H9 (cell line): ENCODE data around the gene DYNC1H1. TPM values are rescaled to one million over a fixed set of nuclear protein-coding genes. Genes with fewer than 3 reads are reported as not detected.

Experiments used
- DNase-seq: peaks from one replicate; pipeline ENCODE4 v3.0.0-alpha.2; 2017
- H2AFZ ChIP-seq: one replicate; pipeline ENCODE4 v1.6.1; 2013; ENCODE audit warnings: mild to moderate bottlenecking, low read length, control low read depth, moderate library complexity
- H2AK5ac ChIP-seq: 2 replicates; pipeline ENCODE4 v1.6.1; 2013; ENCODE audit warnings: low read length, control low read depth, mixed read lengths; ENCODE audit not compliant: insufficient read length
- H2BK120ac ChIP-seq: one replicate; pipeline ENCODE4 v1.6.1; 2013; ENCODE audit warnings: low read depth, mild to moderate bottlenecking, low read length, control low read depth, inconsistent platforms; ENCODE audit not compliant: poor library complexity, severe bottlenecking
- H2BK12ac ChIP-seq: 2 replicates; pipeline ENCODE4 v1.6.1; 2013; ENCODE audit warnings: low read length, control low read depth, mixed read lengths, low read depth; ENCODE audit not compliant: insufficient read length
- H2BK15ac ChIP-seq: 2 replicates; pipeline ENCODE4 v1.6.1; 2013; ENCODE audit warnings: low read depth, low read length, control low read depth
- H2BK20ac ChIP-seq: one replicate; pipeline ENCODE4 v1.6.1; 2013; ENCODE audit warnings: low read depth, mild to moderate bottlenecking, low read length, control low read depth, inconsistent platforms; ENCODE audit not compliant: poor library complexity, severe bottlenecking
- H2BK5ac ChIP-seq: 2 replicates; pipeline ENCODE4 v1.6.1; 2013; ENCODE audit warnings: low read length, control low read depth, mixed read lengths; ENCODE audit not compliant: insufficient read length
- H3K14ac ChIP-seq: 2 replicates; pipeline ENCODE4 v1.6.1; 2013; ENCODE audit warnings: low read length, control low read depth; ENCODE audit not compliant: insufficient read depth
- H3K18ac ChIP-seq: 2 replicates; pipeline ENCODE4 v1.6.1; 2013; ENCODE audit warnings: low read depth, mild to moderate bottlenecking, mixed read lengths, low read length, control low read depth; ENCODE audit not compliant: insufficient read length
- H3K23ac ChIP-seq: 2 replicates; pipeline ENCODE4 v1.6.1; 2013; ENCODE audit warnings: low read length, control low read depth, mixed read lengths, low read depth; ENCODE audit not compliant: insufficient read length
- H3K23me2 ChIP-seq: 2 replicates; pipeline ENCODE4 v1.6.1; 2013; ENCODE audit warnings: low read depth, mild to moderate bottlenecking, mixed read lengths, low read length, control low read depth; ENCODE audit not compliant: insufficient read length, poor library complexity, severe bottlenecking
- H3K27ac ChIP-seq: 2 replicates; pipeline ENCODE4 v1.5.1; 2013; ENCODE audit warnings: low read length, control low read depth, mixed read lengths, low read depth; ENCODE audit not compliant: insufficient read length
- H3K27me3 ChIP-seq: 2 replicates; pipeline ENCODE4 v1.6.1; 2013; ENCODE audit warnings: low read length, control low read depth, inconsistent platforms; ENCODE audit not compliant: insufficient read depth
- H3K4ac ChIP-seq: 2 replicates; pipeline ENCODE4 v1.6.1; 2013; ENCODE audit warnings: low read depth, mild to moderate bottlenecking, control low read depth, inconsistent platforms, low read length, moderate library complexity
- H3K4me1 ChIP-seq: 2 replicates; pipeline ENCODE4 v1.6.1; 2013; ENCODE audit warnings: low read length, control low read depth, inconsistent platforms; ENCODE audit not compliant: insufficient read depth
- H3K4me2 ChIP-seq: 2 replicates; pipeline ENCODE4 v1.6.1; 2013; ENCODE audit warnings: low read length, control low read depth, mixed read lengths; ENCODE audit not compliant: insufficient read length, insufficient read depth
- H3K56ac ChIP-seq: 2 replicates; pipeline ENCODE4 v1.6.1; 2013; ENCODE audit warnings: low read depth, mild to moderate bottlenecking, mixed read lengths, low read length, control low read depth; ENCODE audit not compliant: insufficient read length
- H3K79me1 ChIP-seq: 2 replicates; pipeline ENCODE4 v1.6.1; 2013; ENCODE audit warnings: low read depth, mild to moderate bottlenecking, moderate library complexity, low read length, control low read depth, inconsistent platforms; ENCODE audit not compliant: insufficient read depth, poor library complexity, severe bottlenecking
- H3K79me2 ChIP-seq: 2 replicates; pipeline ENCODE4 v1.6.1; 2013; ENCODE audit warnings: low read length, control low read depth, inconsistent platforms; ENCODE audit not compliant: insufficient read depth
- H3K9ac ChIP-seq: 2 replicates; pipeline ENCODE4 v1.6.1; 2013; ENCODE audit warnings: low read length, control low read depth, mixed read lengths; ENCODE audit not compliant: insufficient read length; ENCODE audit errors: extremely low read depth
- H3K9me3 ChIP-seq: one replicate; pipeline ENCODE4 v1.6.1; 2013; ENCODE audit warnings: low read depth, low read length, inconsistent platforms; ENCODE audit not compliant: control insufficient read depth
- H3T11ph ChIP-seq: one replicate; pipeline ENCODE4 v1.6.1; 2013; ENCODE audit warnings: mild to moderate bottlenecking, low read length, control low read depth, inconsistent platforms
- H4K20me1 ChIP-seq: one replicate; pipeline ENCODE4 v1.6.1; 2013; ENCODE audit not compliant: control insufficient read depth, insufficient read length, insufficient read depth
- H4K5ac ChIP-seq: 2 replicates; pipeline ENCODE4 v1.6.1; 2013; ENCODE audit warnings: low read depth, mild to moderate bottlenecking, mixed read lengths, low read length, control low read depth; ENCODE audit not compliant: insufficient read length
- H4K8ac ChIP-seq: replicated peaks from 2 replicates; pipeline ENCODE4 v1.6.1; 2013; ENCODE audit warnings: low read length, control low read depth, mixed read lengths, low read depth; ENCODE audit not compliant: insufficient read length
- H4K91ac ChIP-seq: 2 replicates; pipeline ENCODE4 v1.6.1; 2013; ENCODE audit warnings: low read depth, mild to moderate bottlenecking, moderate library complexity, mixed read lengths, low read length, control low read depth; ENCODE audit not compliant: insufficient read length
- H3K27ac Mint-ChIP-seq, 3 experiments: 2 replicates in 2 of 3; 3 replicates in 1 of 3; pipeline ENCODE4 v1.8.0; 2020 to 2021; ENCODE audit warnings: mixed read lengths in 3 of 3, mild to moderate bottlenecking in 1 of 3, moderate library complexity in 1 of 3
- H3K27me3 Mint-ChIP-seq: 2 replicates; pipeline ENCODE4 v1.8.0; 2021; ENCODE audit warnings: low read depth, mild to moderate bottlenecking, moderate library complexity, mixed read lengths
- H3K36me3 Mint-ChIP-seq, 3 experiments: 2 replicates in 2 of 3; 3 replicates in 1 of 3; pipeline ENCODE4 v1.8.0; 2020 to 2021; ENCODE audit warnings: low read depth in 3 of 3, mixed read lengths in 3 of 3; ENCODE audit not compliant: insufficient read depth in 1 of 3
- H3K4me1 Mint-ChIP-seq, 2 experiments: 2 replicates each; pipeline ENCODE4 v1.8.0; 2020; ENCODE audit warnings: mixed read lengths in 2 of 2
- H3K4me3 Mint-ChIP-seq, 2 experiments: 2 replicates in 1 of 2; 3 replicates in 1 of 2; pipeline ENCODE4 v1.8.0; 2020 to 2021; ENCODE audit warnings: mild to moderate bottlenecking in 2 of 2, mixed read lengths in 2 of 2, moderate library complexity in 1 of 2
- H3K9me3 Mint-ChIP-seq, 2 experiments: 2 replicates in 1 of 2; 3 replicates in 1 of 2; pipeline ENCODE4 v1.8.0; 2020; ENCODE audit warnings: mild to moderate bottlenecking in 2 of 2, mixed read lengths in 2 of 2, moderate library complexity in 1 of 2
- WGBS: extraction: QIAGEN DNeasy Blood & Tissue Kit; methylation state at CpG from one replicate; pipeline ENCODE4 v1.1.7; 2013; ENCODE audit warnings: missing lambda C conversion rate, low lambda C conversion rate, mixed read lengths; ENCODE audit not compliant: insufficient read length; ENCODE audit errors: extremely low coverage; 5-methylcytosine and 5-hydroxymethylcytosine counted together
- total RNA-seq: library from RNA; stranded (reverse); gene quantifications from 2 replicates; pipeline ENCODE4 v1.2.1, GENCODE V29; 2021
- TF ChIP-seq, protein P1 (sequence below): fragments of 200-600 bp; sonication (generic); conservative IDR thresholded peaks from 3 replicates; pipeline ENCODE4 v1.8.0; 2021; ENCODE audit warnings: antibody characterized with exemption, mild to moderate bottlenecking

DYNC1H1 gene
- total RNA-seq, 1 experiment from 2014 or later, result 359 TPM

DNA sequence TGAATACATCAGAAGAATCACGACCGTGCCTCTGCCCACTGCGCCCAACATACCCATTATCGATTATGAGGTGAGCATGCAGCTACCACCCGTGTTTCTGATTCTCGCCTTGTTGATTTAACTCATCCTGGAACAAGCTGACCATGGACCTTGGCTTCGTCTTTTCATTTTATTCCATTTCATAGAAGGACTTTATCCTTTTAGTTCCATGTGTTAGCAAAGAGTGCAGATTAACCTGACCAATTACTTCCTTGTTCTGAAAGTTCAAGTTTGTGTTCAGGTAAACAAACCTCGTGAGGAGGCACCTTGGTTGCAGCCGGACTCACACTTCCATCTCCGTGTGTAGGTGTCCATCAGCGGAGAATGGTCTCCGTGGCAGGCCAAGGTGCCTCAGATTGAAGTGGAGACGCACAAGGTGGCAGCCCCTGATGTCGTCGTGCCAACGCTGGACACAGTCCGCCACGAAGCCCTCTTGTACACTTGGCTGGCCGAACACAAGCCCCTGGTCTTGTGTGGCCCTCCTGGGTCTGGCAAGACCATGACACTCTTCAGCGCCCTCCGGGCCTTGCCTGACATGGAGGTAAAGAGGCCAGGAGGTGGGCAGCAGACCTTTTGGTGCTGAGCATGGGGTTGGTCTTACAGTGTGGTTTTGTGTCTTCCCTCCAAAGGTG lies 52.2 kb downstream of the DYNC1H1 start:
- Histone ChIP-seq H3K27ac (no peak overlapping the region), H3T11ph (no peak overlapping the region), H4K8ac (no peak overlapping the region), H3K79me2 (no peaks in the 10 kb centered on the region), H4K91ac (no peak overlapping the region), H3K23me2 (no peaks in the 10 kb centered on the region), H3K4ac (no peak overlapping the region), H3K9me3 (no peaks in the 10 kb centered on the region), H3K9ac (no peak overlapping the region), H3K23ac (no peak overlapping the region), H3K14ac (no peak overlapping the region), H2BK12ac (no peak overlapping the region), H3K4me2 (no peak overlapping the region), H3K56ac (no peak overlapping the region), H4K20me1 (no peaks in the 10 kb centered on the region), H4K5ac (no peak overlapping the region), H3K79me1 (no peaks in the 10 kb centered on the region), H2BK5ac (no peak overlapping the region), H2AFZ (no peak overlapping the region), H3K4me1 (no peaks in the 10 kb centered on the region), H2BK120ac (no peak overlapping the region), H3K27me3 (no peaks in the 10 kb centered on the region), H2AK5ac (no peak overlapping the region), H2BK20ac (no peak overlapping the region), H2BK15ac (no peak overlapping the region), H3K18ac (no peak overlapping the region)
- Mint-ChIP-seq H3K27me3 (no peaks in the 10 kb centered on the region; the same call in 1 of the 2 replicates), H3K36me3 (peaks cover 78 to 97% (median 97%) of the 10 kb centered on the region in 3 experiments; a peak in 6 of 7 replicates), H3K27ac (no peak overlapping the region), H3K9me3 (no peaks in the 10 kb centered on the region), H3K4me1 (no peaks in the 10 kb centered on the region), H3K4me3 (no peak overlapping the region)
- WGBS, result no CpG with 5 or more reads among the region's 21 CpGs
- no peak for DNase-seq
- TF ChIP-seq, protein P1, sequence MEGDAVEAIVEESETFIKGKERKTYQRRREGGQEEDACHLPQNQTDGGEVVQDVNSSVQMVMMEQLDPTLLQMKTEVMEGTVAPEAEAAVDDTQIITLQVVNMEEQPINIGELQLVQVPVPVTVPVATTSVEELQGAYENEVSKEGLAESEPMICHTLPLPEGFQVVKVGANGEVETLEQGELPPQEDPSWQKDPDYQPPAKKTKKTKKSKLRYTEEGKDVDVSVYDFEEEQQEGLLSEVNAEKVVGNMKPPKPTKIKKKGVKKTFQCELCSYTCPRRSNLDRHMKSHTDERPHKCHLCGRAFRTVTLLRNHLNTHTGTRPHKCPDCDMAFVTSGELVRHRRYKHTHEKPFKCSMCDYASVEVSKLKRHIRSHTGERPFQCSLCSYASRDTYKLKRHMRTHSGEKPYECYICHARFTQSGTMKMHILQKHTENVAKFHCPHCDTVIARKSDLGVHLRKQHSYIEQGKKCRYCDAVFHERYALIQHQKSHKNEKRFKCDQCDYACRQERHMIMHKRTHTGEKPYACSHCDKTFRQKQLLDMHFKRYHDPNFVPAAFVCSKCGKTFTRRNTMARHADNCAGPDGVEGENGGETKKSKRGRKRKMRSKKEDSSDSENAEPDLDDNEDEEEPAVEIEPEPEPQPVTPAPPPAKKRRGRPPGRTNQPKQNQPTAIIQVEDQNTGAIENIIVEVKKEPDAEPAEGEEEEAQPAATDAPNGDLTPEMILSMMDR, result no peak
